ENCODE results near the gene PAXIP1. TPM values are rescaled to one million over a fixed set of nuclear protein-coding genes. Genes with fewer than 3 reads are reported as not detected.

PAXIP1 gene
- total RNA-seq, 2 experiments from 2014 or later: 6.4 to 6.7 TPM

- ChIA-PET POLR2A (interaction anchor here (1.2 to 1.3 kb wide), 2 partner anchors 8 to 37 kb away, joined by 4 read pairs; partner anchors contain the start of gene PAXIP1), CTCF (interaction anchor here (1.3 kb wide), 1 partner anchor 67 kb away, joined by 3 read pairs; no protein-coding TSS in a partner anchor)
- peaks cover 59% of the 10 kb centered on the region for H3K36me3 Mint-ChIP-seq (ENCODE audit: low read depth)
These were observed 7.9 kb downstream of the PAXIP1 start for GRCh38 chr7:154994996-154995395.

GRCh38 chr7:154990964-154991540 lies 11.9 kb downstream of the PAXIP1 start:
- DNase-seq: no peak
- Histone ChIP-seq H3K4me1 (ENCODE audit: insufficient read depth, low read length) (no peaks in the 10 kb centered on the region), H3K9me3 (ENCODE audit: control insufficient read depth in 1 of 2, insufficient read depth in 1 of 2, low read length in 2 of 2) (no peaks in the 10 kb centered on the region), H3K27me3 (ENCODE audit: control insufficient read depth in 1 of 2, insufficient read depth in 2 of 2, low read length in 2 of 2) (no peaks in the 10 kb centered on the region), H3K27ac (ENCODE audit: low read depth in 1 of 2, low read length in 2 of 2) (no peak overlapping the region), H3K4me3 (ENCODE audit: low read length) (no peak overlapping the region), H3K36me3 (ENCODE audit: insufficient read depth, low read length) (peaks cover 13% of the 10 kb centered on the region)
- no peak for TF ChIP-seq CTCF (IDR thresholded peaks at IDR 0.05)
- Mint-ChIP-seq H3K9me3 (no peaks in the 10 kb centered on the region), H3K27me3 (no peaks in the 10 kb centered on the region), H3K27ac (no peak overlapping the region), H3K36me3 (ENCODE audit: low read depth) (peaks cover 61% of the 10 kb centered on the region), H3K4me1 (ENCODE audit: low read depth) (peaks cover 24% of the 10 kb centered on the region), H3K4me3 (no peak overlapping the region)
- ChIA-PET POLR2A (interaction anchor here (0.7 to 1.7 kb wide), 2 partner anchors 10 to 12 kb away, joined by 3 to 5 read pairs; partner anchors contain the start of gene PAXIP1), CTCF (interaction anchor here (1.0 kb wide), 1 partner anchor 38 kb away, joined by 4 read pairs; no protein-coding TSS in a partner anchor)
- intact Hi-C loops (cut with DNase I, micrococcal nuclease): no loop called here
- ATAC-seq (ENCODE audit: poor library complexity): no peak

More at GRCh38 chr7:154994996-154995395, 7.9 kb downstream of the PAXIP1 start:
- no peaks in the 10 kb centered on the region for H3K27me3 ChIP-seq (ENCODE audit: control insufficient read depth in 1 of 2, insufficient read depth in 2 of 2, low read length in 2 of 2)
- no peak overlapping the region for H3K4me3 ChIP-seq (ENCODE audit: low read length)
- Mint-ChIP-seq H3K9me3 (no peaks in the 10 kb centered on the region), H3K27me3 (no peaks in the 10 kb centered on the region), H3K4me3 (no peak overlapping the region), H3K27ac (no peak overlapping the region), H3K4me1 (ENCODE audit: low read depth) (peaks cover 12% of the 10 kb centered on the region)
- no peak overlapping the region for H3K27ac ChIP-seq (ENCODE audit: low read depth in 1 of 2, low read length in 2 of 2)
- DNase-seq (no peak), ATAC-seq (ENCODE audit: poor library complexity) (no peak)
- peaks cover 35% of the 10 kb centered on the region for H3K36me3 ChIP-seq (ENCODE audit: insufficient read depth, low read length)
- H3K9me3 ChIP-seq (ENCODE audit: control insufficient read depth in 1 of 2, insufficient read depth in 1 of 2, low read length in 2 of 2): no peaks in the 10 kb centered on the region
- no peaks in the 10 kb centered on the region for H3K4me1 ChIP-seq (ENCODE audit: insufficient read depth, low read length)
- TF ChIP-seq CTCF (IDR thresholded peaks at IDR 0.05): no peak
- intact Hi-C loops (cut with DNase I, micrococcal nuclease): loop anchor here in 1 of 2 experiments (5.0 kb wide), 1 partner anchor 38 kb away; no protein-coding TSS in a partner anchor

GRCh38 chr7:154987571-154987970 lies 15.4 kb downstream of the PAXIP1 start:
- ChIA-PET CTCF (no interaction called here), POLR2A (no interaction called here)
- peaks cover 11% of the 10 kb centered on the region for H3K4me1 Mint-ChIP-seq (ENCODE audit: low read depth)
- Histone ChIP-seq H3K27ac (ENCODE audit: low read depth in 1 of 2, low read length in 2 of 2) (no peak overlapping the region), H3K4me3 (ENCODE audit: low read length) (no peak overlapping the region), H3K4me1 (ENCODE audit: insufficient read depth, low read length) (no peaks in the 10 kb centered on the region), H3K9me3 (ENCODE audit: control insufficient read depth in 1 of 2, insufficient read depth in 1 of 2, low read length in 2 of 2) (no peaks in the 10 kb centered on the region), H3K36me3 (ENCODE audit: insufficient read depth, low read length) (peaks cover 13% of the 10 kb centered on the region), H3K27me3 (ENCODE audit: control insufficient read depth in 1 of 2, insufficient read depth in 2 of 2, low read length in 2 of 2) (no peaks in the 10 kb centered on the region)
- no peaks in the 10 kb centered on the region for H3K27me3 Mint-ChIP-seq
- H3K9me3 Mint-ChIP-seq: no peaks in the 10 kb centered on the region
- intact Hi-C loops (cut with DNase I, micrococcal nuclease): no loop called here
- ATAC-seq (ENCODE audit: poor library complexity) (no peak), DNase-seq (no peak)
- H3K36me3 Mint-ChIP-seq (ENCODE audit: low read depth): peaks cover 38% of the 10 kb centered on the region
- H3K4me3 Mint-ChIP-seq: no peak overlapping the region
- no peak for TF ChIP-seq CTCF (IDR thresholded peaks at IDR 0.05)
- H3K27ac Mint-ChIP-seq: no peak overlapping the region
